ENCODE measurements around the gene CCDC27.

The CCDC27 gene

DNA sequence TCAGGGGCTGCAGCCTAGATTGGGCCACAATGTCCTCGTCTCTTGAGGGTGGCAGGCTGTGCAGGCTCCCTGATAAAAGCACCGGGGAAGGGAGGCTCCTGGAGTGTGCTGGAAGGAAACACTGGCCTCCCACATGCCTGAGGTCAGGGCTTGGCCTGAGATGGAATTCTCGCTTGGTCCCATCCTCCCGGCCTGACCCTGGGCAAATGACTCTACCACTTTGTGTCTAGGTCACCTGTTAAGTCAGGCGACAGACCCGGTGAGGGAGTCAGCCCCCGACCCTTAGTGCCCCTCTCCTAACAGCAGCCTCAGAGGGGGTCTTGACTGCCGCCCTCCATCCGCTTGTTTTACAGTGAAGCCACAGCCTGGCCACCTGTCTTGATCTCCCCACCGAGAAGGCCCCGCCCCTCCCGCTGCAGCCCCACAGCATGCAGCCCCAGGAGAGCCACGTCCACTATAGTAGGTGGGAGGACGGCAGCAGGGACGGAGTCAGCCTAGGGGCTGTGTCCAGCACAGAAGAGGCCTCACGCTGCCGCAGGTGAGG is 22.8 kb downstream of the CCDC27 start:
- TF ChIP-seq NFRKB (IDR thresholded peaks at IDR 0.05) (no peak), HDGF (IDR thresholded peaks at IDR 0.05; ENCODE audit: borderline replicate concordance) (no peak), SP1 (IDR thresholded peaks at IDR 0.05) (no peak), ELF4 (IDR thresholded peaks at IDR 0.05) (no peak), CTBP1 (IDR thresholded peaks at IDR 0.05; ENCODE audit: borderline replicate concordance) (no peak), SUZ12 (IDR thresholded peaks at IDR 0.05) (no peak), L3MBTL2 (conservative IDR thresholded peaks at IDR 0.05) (no peak), FOXK2 (IDR thresholded peaks at IDR 0.05) (no peak)
- TF ChIP-seq, protein P1, sequence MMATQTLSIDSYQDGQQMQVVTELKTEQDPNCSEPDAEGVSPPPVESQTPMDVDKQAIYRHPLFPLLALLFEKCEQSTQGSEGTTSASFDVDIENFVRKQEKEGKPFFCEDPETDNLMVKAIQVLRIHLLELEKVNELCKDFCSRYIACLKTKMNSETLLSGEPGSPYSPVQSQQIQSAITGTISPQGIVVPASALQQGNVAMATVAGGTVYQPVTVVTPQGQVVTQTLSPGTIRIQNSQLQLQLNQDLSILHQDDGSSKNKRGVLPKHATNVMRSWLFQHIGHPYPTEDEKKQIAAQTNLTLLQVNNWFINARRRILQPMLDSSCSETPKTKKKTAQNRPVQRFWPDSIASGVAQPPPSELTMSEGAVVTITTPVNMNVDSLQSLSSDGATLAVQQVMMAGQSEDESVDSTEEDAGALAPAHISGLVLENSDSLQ (IDR thresholded peaks at IDR 0.05), result no peak
- DNase-seq (ENCODE audit: extremely low spot score), result no peak
- ChIA-PET POLR2A (interaction anchor here (0.7 to 1.6 kb wide), 2 partner anchors 21 to 22 kb away, joined by 3 read pairs; partner anchors contain the start of gene LRRC47), CTCF (no interaction called here)

DNA sequence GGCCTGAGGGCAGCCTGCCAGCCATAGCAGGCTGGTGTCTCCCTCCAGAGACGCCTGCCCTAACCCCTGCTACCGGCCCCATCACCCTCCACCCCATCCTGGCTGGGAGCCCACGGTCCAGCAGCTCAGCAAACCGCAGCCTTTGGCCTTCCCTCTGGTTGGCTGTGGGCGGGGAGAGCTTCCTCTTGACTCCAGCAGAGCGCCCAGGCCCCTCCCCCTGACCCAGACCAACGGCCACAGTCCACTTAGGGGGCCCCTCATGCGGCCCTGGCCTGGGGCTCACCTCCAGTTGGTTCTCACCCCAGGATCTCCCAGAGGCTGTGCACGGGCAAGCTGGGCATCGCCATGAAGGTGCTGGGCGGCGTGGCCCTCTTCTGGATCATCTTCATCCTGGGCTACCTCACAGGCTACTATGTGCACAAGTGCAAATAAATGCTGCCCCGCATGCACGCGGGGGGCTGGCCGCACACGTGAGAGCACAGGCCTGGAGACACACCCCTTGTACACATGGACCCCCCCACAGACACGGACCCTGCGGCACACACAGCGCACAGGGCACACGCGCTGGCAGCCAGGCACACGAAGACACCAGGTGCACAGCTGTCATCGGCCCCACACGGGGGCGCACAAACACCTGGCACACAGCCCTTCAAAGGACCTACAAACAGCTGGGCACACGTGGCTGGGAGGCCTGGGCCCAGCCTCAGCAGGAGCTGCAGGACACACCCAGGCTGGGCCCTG is 23.4 kb downstream of the CCDC27 start:
- TF ChIP-seq L3MBTL2 (conservative IDR thresholded peaks at IDR 0.05) (no peak), CTBP1 (IDR thresholded peaks at IDR 0.05; ENCODE audit: borderline replicate concordance) (no peak), NFRKB (IDR thresholded peaks at IDR 0.05) (no peak), ELF4 (IDR thresholded peaks at IDR 0.05) (no peak), TARDBP (IDR thresholded peaks at IDR 0.05) (no peak), BHLHE40 (IDR thresholded peaks at IDR 0.05; ENCODE audit: borderline replicate concordance) (no peak), FOXK2 (IDR thresholded peaks at IDR 0.05) (no peak), LEF1 (IDR thresholded peaks at IDR 0.05; ENCODE audit: borderline replicate concordance) (no peak), HDGF (IDR thresholded peaks at IDR 0.05; ENCODE audit: borderline replicate concordance) (no peak), SP1 (IDR thresholded peaks at IDR 0.05) (no peak), FOXA1 (IDR thresholded peaks at IDR 0.05) (no peak), ZNF384 (IDR thresholded peaks at IDR 0.05) (no peak), ARNT (IDR thresholded peaks at IDR 0.05) (no peak), SUZ12 (IDR thresholded peaks at IDR 0.05) (no peak), FOXM1 (IDR thresholded peaks at IDR 0.05; ENCODE audit: borderline replicate concordance) (no peak)
- TF ChIP-seq, protein P1 (IDR thresholded peaks at IDR 0.05), result no peak
- DNase-seq (ENCODE audit: extremely low spot score), result peak; percentile 36
- CTCF ChIA-PET, result no interaction called here
- POLR2A ChIA-PET, result interaction anchor here (0.7 to 1.2 kb wide), 2 partner anchors 21 to 83 kb away, joined by 3 to 4 read pairs; partner anchors contain the start of gene LRRC47

- no peak for DNase-seq (ENCODE audit: extremely low spot score)
- no peak for TF ChIP-seq ARNT (IDR thresholded peaks at IDR 0.05)
- TF ChIP-seq, protein P1 (IDR thresholded peaks at IDR 0.05), result no peak
- TF ChIP-seq TARDBP (IDR thresholded peaks at IDR 0.05), result no peak
- no peak for TF ChIP-seq LEF1 (IDR thresholded peaks at IDR 0.05; ENCODE audit: borderline replicate concordance)
- TF ChIP-seq SP1 (IDR thresholded peaks at IDR 0.05), result no peak
- TF ChIP-seq BHLHE40 (IDR thresholded peaks at IDR 0.05; ENCODE audit: borderline replicate concordance), result no peak
- TF ChIP-seq CTBP1 (IDR thresholded peaks at IDR 0.05; ENCODE audit: borderline replicate concordance), result no peak
- TF ChIP-seq L3MBTL2 (conservative IDR thresholded peaks at IDR 0.05), result no peak
- no peak for TF ChIP-seq FOXM1 (IDR thresholded peaks at IDR 0.05; ENCODE audit: borderline replicate concordance)
- no peak for TF ChIP-seq ELF4 (IDR thresholded peaks at IDR 0.05)
- TF ChIP-seq ZNF384 (IDR thresholded peaks at IDR 0.05), result no peak
- TF ChIP-seq NFRKB (IDR thresholded peaks at IDR 0.05), result no peak
- TF ChIP-seq SUZ12 (IDR thresholded peaks at IDR 0.05), result no peak
- TF ChIP-seq FOXK2 (IDR thresholded peaks at IDR 0.05), result no peak
- no peak for TF ChIP-seq HDGF (IDR thresholded peaks at IDR 0.05; ENCODE audit: borderline replicate concordance)
- no peak for TF ChIP-seq FOXA1 (IDR thresholded peaks at IDR 0.05)
- ChIA-PET POLR2A (interaction anchor here (1.2 kb wide), 1 partner anchor 82 kb away, joined by 4 read pairs; no protein-coding TSS in a partner anchor), CTCF (no interaction called here)
Measured at GRCh38 chr1:3776231-3776961, 24.1 kb downstream of the CCDC27 start.

GRCh38 chr1:3777078-3777547 is 24.9 kb downstream of the CCDC27 start:
- CTCF ChIA-PET, result no interaction called here

More at GRCh38 chr1:3777078-3777547, 24.9 kb downstream of the CCDC27 start:
- no peak for DNase-seq (ENCODE audit: extremely low spot score)
- TF ChIP-seq ELF4 (IDR thresholded peaks at IDR 0.05) (no peak), SP1 (IDR thresholded peaks at IDR 0.05) (no peak), LEF1 (IDR thresholded peaks at IDR 0.05; ENCODE audit: borderline replicate concordance) (no peak), FOXA1 (IDR thresholded peaks at IDR 0.05) (no peak), ARNT (IDR thresholded peaks at IDR 0.05) (no peak), BHLHE40 (IDR thresholded peaks at IDR 0.05; ENCODE audit: borderline replicate concordance) (no peak), FOXK2 (IDR thresholded peaks at IDR 0.05) (no peak), TARDBP (IDR thresholded peaks at IDR 0.05) (no peak), ZNF384 (IDR thresholded peaks at IDR 0.05) (no peak), CTBP1 (IDR thresholded peaks at IDR 0.05; ENCODE audit: borderline replicate concordance) (no peak), NFRKB (IDR thresholded peaks at IDR 0.05) (no peak), FOXM1 (IDR thresholded peaks at IDR 0.05; ENCODE audit: borderline replicate concordance) (no peak), SUZ12 (IDR thresholded peaks at IDR 0.05) (no peak), HDGF (IDR thresholded peaks at IDR 0.05; ENCODE audit: borderline replicate concordance) (no peak), L3MBTL2 (conservative IDR thresholded peaks at IDR 0.05) (no peak)
- TF ChIP-seq, protein P1 (IDR thresholded peaks at IDR 0.05), result no peak
- POLR2A ChIA-PET, result no interaction called here
